GM21360 (cell line): ENCODE results near the gene LYPLA2.

Experiments used
- ATAC-seq: cut with Tn5 transposase; IDR thresholded peaks from one replicate; pipeline ENCODE4 v1.9.1; 2021; ENCODE audit warnings: mild to moderate bottlenecking, moderate library complexity; ENCODE audit not compliant: unreplicated experiment

Gene LYPLA2

DNA sequence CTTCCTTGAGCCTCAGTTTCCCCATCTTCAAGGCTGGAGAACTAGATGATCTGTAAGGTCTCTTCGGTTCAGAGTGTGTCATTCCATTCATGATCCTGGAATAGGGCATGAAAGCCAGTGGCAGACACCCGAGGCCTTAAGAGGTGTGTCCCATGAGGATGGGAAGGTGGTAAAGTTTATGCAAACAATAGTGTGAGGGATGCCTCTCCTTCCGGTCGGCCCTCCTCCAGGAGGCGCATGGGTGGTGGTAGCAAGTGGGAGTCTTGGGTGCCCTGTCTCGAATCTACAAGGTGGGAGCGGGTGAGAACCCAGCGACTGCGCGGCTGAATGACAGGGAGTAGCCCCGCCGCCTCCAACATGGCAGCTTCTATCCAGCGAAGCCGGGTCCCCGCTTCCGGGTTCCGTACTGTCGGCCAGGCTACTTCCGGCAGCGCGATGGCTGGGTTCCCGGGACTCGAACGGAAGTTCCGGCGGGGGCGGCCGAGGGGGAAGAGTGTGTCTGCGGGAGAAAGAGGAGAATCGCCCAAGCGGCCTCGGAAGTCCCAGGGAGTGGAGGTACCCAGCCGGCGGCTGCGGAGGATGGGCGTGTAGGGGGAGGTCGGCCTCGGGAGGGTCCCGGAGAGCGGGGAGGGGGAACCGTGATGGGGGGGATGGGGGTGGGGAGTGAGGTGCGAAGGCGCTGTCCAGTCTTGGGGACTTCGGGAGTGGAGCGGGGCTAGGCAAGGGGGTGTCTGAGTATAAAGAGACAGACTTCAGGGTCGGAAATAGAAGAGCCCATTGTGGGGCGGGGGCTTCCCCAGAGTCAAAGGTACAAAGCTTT is at the start of gene LYPLA2:
Gene LYPLA2 (plus strand): TSS at position 450 of the 820 bp plus-strand sequence. CDS start 1,538 bp downstream, outside the sequence.
- peak; percentile 59 for ATAC-seq

DNA sequence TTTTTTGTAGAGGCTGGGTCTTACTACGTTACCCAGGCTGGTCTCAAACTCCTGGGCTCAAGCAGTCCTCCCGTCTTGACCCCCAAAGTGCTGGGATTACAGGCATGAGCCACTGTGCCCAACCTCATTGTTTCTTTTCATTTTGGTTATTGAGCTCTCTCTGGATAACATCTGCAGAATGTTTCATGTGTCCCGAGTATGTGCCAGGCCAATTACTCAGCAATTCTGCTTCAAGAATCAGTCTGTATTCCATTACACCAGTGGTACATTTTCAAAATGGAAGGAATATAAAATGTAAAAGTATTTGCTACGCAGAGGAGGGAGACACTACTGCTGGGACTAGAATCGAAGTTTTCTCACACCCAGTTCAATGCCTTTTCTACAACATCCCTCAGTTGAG is 49.3 kb upstream of the LYPLA2 start:
- ATAC-seq: no peak

DNA sequence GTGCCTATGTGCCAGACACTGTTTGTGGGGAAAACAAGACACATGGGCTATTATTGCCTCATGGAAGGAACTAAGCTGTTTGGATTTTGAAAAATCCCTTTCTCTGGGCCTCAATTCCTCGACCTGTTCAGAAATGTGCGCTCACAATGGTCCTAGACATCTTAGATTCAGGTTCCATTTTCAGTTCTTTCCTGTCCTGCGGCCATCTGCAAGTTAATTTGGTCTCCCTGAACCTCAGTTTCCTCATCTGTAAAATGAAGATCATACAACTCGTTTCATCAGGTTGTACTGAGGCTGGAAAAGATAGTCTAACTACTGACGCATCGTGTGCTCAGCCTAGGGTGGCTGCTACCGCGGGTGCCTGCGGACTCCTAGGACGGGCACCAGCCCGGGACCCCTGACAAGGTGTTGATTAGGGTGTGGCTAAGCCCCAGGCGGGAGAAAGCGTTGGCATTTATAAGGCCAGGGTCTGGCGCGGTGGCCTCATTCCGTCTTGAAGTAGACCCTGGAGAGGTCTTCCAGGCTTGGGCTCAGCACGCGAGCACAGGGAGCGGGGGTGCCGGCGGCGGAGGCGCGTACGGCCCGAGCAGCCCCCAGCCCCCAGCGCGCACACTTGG is 48.2 kb upstream of the LYPLA2 start:
- ATAC-seq: no peak

DNA sequence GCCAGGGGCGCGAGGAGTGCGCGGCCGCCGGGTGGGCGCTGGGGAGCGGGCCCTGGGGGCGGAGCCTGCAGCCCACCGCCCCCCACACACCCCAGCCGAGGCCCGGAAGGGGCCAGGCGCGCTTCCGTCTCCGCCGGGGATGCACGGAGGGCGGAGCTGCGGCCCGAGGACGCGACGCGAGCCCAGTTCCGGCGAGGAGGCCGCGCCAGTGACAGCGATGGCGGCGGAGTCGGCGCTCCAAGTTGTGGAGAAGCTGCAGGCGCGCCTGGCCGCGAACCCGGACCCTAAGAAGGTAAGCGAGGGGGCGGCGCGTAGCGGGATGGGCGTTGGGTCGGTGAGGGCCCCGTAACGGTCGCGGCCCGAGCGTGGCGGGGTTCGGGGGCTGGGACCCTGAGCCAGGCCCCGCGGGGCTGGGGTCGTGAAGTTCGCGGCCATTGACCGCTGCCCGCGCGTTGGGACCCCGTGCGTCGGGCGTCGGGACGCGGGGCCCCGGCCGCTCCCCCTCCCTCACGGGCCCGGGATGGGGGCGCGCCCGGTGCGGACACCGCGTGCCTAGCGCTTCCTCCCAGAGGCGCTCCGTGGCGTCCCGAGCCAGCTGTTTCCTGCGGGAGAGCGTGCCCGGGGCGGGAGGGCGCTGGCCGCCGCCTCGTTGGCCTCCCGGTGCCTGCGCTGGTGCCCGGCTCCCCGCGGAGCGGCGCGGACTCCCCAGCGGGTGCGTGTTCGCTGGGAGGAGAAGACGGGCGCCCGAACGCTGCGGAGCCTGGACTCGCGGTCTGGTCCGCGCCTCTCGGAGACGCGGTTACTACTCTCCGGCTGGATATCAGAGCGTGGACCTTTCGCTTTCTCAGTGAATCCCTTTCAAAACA is 47.4 kb upstream of the LYPLA2 start, which contains the start of gene ELOA:
Gene ELOA (plus strand): TSS at position 185 of the 866 bp plus-strand sequence. CDS start 33 bp downstream, at position 218.
- ATAC-seq: peak; percentile 77

DNA sequence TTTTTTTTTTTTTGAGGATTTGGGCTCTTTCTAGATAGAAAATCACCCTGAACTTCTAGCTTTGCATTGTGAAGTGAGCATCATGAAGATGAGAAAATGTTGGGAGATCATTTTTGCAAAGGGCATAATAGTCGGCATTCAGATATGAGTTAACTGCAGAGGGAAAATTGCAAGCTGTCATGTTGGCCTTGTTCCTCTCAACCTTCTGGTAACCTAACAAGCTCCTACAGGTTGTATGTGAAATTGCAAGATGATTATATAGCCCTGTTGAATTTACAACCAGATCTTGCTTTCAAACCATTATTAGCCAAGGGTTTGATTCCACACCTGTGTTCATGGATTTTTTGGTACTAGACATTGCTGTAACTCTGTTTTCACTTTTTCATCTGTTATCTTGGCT is 45.4 kb upstream of the LYPLA2 start:
- no peak for ATAC-seq

DNA sequence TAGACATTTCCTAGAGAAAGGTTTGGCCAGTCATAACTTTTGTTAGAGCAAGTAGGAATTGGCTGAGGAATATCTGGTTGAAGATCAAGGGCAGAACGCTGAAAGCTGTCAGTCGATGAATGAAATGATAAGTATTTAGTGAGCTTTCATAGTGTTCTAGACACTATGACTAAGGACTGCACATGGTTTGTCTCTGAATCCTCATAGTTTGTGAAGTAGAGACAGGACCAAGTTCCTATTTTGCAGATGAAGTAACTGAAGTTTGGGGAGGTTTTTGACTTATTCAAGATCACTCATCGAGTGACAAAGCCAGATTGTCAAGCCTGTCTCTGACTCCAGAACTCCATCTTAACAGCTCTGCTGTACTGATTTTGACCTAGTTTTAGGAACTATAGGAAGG is 42.9 kb upstream of the LYPLA2 start:
- ATAC-seq: no peak

DNA sequence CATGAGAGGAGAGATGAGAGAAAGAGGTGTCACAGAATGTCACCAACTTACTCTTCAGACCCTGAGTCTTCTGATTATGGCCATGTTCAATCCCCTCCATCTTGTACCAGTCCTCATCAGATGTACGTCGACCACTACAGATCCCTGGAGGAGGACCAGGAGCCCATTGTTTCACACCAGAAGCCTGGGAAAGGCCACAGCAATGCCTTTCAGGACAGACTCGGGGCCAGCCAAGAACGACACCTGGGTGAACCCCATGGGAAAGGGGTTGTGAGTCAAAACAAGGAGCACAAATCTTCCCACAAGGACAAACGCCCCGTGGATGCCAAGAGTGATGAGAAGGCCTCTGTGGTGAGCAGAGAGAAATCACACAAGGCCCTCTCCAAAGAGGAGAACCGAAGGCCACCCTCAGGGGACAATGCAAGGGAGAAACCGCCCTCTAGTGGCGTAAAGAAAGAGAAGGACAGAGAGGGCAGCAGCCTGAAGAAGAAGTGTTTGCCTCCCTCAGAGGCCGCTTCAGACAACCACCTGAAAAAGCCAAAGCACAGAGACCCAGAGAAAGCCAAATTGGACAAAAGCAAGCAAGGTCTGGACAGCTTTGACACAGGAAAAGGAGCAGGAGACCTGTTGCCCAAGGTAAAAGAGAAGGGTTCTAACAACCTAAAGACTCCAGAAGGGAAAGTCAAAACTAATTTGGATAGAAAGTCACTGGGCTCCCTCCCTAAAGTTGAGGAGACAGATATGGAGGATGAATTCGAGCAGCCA is 39.7 kb upstream of the LYPLA2 start:
- ATAC-seq: no peak

DNA sequence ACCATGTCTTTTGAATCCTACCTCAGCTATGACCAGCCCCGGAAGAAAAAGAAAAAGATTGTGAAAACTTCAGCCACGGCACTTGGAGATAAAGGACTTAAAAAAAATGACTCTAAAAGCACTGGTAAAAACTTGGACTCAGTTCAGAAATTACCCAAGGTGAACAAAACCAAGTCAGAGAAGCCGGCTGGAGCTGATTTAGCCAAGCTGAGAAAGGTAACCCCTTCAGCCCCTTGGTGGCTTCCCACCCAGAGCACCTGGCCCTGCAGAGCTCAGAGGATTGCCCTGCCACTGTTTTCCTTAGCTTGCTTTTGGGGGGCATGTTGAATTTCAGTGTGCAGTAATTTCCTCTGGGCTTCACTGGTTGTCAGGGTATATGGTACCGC is 39.1 kb upstream of the LYPLA2 start:
- ATAC-seq: no peak

DNA sequence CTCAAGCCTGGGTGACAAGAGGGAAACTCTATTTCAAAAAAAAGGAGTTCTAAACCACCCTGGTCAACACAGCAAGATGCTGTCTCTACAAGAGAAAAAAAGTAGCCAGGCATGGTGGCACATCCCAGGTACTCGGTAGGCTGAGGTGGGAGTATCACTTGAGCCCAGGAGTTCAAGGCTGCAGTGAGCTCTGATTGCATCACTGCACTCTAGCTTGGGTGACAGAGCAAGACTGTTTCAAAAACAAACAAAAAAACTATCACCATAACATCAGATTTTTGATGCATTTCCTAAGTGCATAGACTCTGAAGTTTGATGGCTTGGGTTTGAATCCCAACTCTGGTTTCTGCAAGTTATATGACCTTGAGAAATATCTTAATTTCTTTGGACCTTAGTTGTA is 38.0 kb upstream of the LYPLA2 start:
- no peak for ATAC-seq

DNA sequence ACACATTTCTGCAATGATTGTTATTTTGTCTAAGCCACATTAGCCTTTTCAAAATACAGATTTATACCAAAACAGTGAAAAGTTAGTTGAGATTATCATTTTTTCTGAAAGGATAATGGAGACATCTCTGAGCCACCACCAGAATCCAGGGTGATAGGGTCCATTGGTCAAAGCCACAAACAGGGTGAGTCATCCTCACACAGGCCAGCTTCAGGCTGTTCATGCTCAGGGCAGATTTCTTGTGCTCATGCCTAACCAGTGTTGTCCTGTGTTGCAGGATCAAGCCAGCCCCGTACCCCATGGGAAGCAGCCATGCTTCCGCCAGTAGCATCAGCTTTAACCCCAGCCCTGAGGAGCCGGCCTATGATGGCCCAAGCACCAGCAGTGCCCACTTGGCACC is 34.3 kb upstream of the LYPLA2 start:
- no peak for ATAC-seq

DNA sequence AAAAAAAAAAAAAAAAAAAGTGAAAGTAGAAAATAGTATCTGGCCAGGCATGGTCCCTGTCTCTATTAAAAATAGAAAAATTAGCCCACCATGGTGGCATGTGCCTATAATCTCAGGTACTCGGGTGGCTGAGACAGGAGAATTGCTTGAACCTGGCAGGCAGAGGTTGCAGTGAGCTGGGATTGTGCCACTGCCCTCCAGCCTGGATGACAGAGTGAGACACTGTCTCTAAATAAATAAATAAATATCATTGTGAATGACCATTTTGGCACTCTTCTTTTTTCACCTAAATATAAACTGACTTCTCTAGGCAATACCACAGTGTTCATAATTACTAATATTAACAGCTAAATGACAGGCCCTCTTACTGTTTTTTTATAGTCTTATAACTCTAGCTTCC is 33.1 kb upstream of the LYPLA2 start:
- no peak for ATAC-seq

DNA sequence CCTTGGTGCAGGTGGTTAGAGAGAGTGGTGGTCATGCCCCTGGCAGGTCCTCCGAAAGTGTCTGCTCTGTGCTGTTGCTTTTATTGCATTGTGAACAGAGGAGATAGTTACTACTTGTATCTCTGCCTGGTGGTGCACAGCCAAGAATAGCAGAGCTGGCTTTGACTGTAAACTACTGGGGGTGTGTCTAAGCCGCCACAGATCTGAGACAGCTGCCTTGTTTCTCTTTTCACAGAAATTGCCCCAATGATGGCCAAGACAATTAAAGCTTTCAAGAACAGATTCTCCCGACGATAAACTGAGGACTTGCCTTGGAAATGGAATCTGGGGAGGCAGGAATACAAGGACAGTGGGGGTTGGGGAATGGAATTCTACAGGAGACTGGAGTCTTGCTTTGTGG is 31.7 kb upstream of the LYPLA2 start:
- no peak for ATAC-seq

DNA sequence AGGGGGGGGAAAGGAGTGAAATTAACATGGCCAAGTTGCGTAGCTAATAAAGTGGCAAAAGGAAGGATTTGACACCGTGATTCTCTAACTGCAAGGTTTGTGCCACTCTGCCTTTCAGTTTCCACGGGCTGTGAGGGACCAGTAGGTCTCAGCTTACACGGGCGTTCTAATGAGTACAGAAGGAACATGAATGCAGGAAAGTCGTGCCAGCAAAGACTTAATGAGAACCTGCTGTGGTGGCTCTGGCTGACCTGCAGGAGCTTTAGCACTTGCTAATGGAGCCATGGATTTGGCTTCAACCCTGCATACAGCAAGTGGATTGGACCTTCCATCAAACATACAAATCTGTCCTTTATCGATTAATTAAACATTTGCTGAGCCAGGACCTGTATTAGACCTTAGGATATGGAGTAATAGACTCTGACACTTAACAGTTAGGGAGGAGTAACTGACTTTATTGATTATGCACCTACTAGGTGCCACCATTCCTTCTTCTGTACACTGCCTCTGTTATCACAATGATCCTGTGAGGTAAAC is 27.8 kb upstream of the LYPLA2 start:
- no peak for ATAC-seq

DNA sequence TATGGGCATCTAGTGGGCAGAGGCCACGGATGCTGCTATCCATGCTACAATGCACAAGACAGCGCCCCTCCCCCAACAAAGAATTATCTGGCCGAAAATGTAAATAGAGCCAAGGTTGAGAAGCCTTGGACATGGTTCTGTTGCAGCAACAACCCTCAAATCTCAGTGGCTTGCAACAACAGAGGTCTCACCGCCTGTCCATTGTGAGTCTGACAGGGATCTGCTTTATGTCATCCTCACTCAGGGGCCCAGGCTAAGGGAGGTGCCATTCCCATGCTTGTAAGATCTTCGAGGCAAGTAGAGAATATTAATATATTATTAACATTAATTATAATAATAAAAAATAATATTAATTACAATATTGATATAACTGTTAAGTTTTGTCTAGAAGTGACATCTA is 22.2 kb upstream of the LYPLA2 start:
- ATAC-seq: no peak

DNA sequence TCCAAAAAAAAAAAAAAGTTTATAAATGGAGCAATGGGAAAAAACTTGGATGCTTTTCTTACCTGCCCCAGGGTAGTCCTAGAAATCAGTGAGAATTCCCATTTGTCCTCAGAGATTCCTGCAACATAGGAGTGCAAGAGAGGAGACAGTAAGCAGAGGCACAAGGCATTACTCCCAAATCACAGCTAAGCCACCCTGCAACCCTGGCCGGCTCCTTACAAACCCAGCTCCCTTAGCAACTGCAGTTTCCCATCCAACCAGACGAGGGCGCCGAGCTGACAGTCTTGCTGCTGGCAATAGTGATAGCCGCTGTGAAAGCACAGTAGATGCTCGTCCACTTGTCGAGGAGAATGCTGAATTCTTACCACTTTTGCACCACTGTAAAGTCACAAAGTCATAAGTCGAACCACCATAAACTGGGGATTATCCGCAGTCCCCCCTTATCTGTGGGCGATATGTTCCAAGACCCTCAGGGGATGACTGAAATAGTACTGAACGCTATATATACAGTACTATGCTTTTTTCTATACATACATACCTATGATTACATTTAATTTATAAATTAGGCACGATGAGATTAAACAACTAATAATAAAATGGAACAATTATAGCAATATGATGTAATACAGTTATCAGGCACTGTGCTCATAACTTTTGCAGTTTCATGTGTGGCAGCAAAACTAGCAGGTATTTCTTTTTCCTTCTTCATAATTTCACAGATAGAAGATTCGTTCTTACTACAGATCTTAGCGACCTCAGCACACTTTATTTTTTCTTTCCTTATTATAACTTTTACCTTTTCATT is 18.7 kb upstream of the LYPLA2 start:
- ATAC-seq: no peak

DNA sequence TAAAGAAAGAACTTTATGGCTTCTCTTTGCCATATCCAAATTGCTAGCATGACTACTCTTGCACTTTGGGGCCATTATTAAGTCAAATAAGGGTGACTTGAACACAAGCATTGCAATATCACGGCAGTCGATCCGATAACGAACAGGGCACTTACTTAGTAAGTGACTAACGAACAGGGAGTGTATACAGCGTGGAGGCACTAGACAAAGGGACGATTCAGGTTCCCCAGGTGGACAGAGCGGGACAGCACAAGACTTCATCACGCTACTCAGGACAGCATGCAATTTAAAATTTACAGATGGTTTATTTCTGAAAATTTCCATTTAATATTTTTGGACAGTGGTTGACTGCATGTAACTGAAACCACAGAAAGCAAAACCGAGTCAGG is 18.1 kb upstream of the LYPLA2 start:
- no peak for ATAC-seq

DNA sequence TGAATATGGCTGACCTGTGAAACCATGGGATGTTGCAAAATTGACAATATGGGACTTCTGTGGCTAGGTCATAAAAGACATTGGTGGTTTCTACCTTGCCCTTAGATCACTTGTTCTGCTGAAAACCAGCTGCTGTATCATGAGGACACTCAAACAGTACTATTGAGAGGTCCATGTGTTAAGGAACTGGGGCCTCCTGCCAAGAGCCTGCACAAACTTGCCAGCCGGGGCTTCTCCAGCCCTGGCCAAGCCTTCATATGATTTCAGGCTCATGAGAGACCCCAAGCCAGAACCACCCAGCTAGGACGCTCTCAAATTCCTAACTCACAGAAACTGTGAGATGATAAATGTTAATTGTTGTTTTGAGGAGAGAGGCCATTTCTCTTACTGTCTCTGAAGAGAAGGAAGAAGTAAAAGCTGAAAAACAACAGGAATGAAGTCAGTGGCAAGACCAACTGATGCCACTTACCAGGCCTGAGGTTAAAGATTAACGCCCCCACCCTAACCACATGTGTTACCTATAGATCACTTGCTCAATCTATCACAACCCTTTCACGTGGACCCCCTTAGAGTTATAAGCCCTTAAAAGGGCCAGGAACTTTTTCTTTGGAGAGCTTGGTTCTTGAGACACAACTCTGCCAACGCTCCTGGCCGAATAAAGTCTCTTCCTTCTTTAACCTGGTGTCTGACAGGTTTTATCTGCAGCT is 16.6 kb upstream of the LYPLA2 start:
- ATAC-seq: no peak

DNA sequence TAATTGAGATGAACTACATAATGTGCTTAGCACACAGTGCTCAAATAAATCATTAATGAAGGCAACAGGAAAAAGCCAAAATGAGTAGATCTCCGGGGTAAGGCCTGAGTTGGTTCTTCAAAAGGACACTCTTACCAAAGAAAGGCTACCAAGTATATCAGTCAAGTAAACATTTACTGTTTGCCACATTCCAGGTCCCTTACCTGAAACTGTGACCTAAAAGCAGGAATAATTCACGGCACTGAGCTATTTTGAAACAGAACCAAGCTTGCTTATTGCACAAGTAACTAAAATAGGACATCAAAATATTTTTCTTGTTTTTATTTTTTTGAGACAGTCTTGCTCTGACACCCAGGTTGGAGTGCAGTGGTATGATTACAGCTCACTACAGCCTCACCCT is 14.7 kb upstream of the LYPLA2 start:
- ATAC-seq: no peak
